GM18870 (cell line): Measurements from ENCODE around the gene ZNF436.
"Not testable (repeated sequence)": the region's sequence is repeated elsewhere in the genome, so short reads cannot be mapped to it uniquely, and the experiment has no call there.

ENCODE experiments used
- ATAC-seq: cut with Tn5 transposase; IDR thresholded peaks from one replicate; pipeline ENCODE4 v1.9.1; 2021; ENCODE audit warnings: moderate library complexity; ENCODE audit not compliant: unreplicated experiment

Gene ZNF436

DNA sequence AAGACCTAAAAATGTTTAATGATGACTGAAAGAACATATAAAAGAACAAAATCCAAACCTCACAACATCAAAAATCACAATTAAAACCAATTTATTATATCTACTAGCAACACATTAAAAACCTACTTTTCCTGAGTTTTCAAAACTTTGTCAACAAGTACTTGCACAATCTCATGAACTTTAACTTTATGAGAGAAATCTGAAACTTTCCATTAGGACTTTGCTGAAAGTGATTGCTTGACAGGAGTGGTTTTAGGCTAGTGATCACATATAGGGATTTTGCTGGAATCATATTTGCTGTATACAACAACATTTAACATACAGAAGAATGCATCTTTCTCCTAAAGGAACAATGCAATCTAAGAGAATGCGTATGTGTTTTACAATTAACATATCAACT lies 38.8 kb downstream of the ZNF436 start:
- ATAC-seq, result no peak

DNA sequence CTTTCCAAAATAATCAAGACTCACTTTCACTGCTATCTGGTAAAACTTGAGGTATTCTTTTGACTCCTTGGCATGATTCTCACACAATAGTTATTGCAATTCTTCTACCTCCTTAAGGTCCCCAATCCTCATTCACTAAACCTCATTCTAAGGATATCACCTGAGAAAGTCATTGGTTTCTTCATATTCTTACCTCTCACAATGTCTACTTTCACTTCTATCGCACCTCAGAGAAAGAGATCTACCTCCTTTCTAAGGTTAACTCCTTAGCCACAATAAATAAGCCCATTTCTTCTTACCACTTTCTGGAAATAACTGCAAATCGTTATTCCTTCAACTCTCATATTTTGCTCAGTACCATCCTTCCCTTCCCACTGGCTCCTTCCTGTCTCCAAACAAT lies 44.2 kb downstream of the ZNF436 start:
- no peak for ATAC-seq

DNA sequence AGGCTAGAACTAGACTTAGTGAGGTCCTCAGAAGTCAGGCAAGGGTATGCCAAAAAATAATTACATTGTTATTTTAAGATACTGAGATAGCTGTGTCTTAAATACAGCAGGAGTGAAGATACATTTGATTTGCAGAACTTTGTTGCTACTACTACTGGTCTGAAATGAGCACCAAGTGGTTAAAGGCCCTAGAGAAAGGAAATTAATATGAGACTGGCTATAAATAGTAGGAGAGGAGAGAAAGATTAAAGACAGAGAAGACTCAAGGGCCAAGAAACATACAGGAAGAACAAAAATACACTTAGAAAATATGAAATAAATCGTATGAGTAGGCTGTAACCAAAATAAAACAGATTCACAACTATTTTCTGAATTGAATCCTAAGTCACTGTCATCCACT lies 46.9 kb downstream of the ZNF436 start:
- ATAC-seq, result no peak

DNA sequence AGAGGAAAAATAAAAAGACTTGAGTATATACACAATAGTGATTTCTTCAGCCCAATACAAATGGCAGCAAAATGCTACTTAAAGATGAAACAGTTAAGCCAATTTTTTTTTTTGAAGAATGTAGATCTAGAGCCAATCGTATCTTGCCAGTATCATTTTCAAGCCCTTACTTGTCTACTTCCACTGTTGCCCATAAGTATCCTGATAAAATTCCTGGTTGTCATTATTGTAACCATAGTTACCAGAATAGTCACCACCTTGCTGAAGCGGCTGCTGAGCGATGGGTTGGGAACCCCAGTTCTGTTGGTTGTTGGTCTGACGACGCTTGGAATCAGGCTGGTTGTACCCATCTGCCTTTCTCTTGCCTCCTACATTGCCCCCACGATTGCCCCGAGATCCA lies 59.4 kb downstream of the ZNF436 start:
- ATAC-seq, result not testable (repeated sequence)
